Sigmoid colon (tissue), 7 donors: ENCODE results near the gene CASP9. TPM values are rescaled to one million over a fixed set of nuclear protein-coding genes. Genes with fewer than 3 reads are reported as not detected.

Source experiments
- DNase-seq: peaks from one replicate; pipeline ENCODE4 v3.0.0-alpha.2; 2019
- H3K27ac ChIP-seq, 4 donors: fragments of 200-600 bp; sonication (generic); one replicate each; pipeline ENCODE4 v1.5.1; 2016 to 2019; ENCODE audit warnings: mild to moderate bottlenecking in 1 of 4
- H3K27me3 ChIP-seq, 3 donors: fragments of 200-600 bp; sonication (generic); one replicate each; pipeline ENCODE4 v1.5.1; 2019; ENCODE audit warnings: mild to moderate bottlenecking in 1 of 3
- H3K36me3 ChIP-seq, 4 donors: fragments of 200-600 bp; sonication (generic); one replicate each; pipeline ENCODE4 v1.5.1; 2016 to 2019
- H3K4me1 ChIP-seq, 4 donors: fragments of 200-600 bp; sonication (generic); one replicate each; pipeline ENCODE4 v1.5.1; 2017 to 2019
- H3K4me3 ChIP-seq, 4 donors: fragments of 200-600 bp; sonication (generic); one replicate each; pipeline ENCODE4 v1.5.1; 2017 to 2019; ENCODE audit warnings: mild to moderate bottlenecking in 2 of 4, moderate library complexity in 1 of 4
- H3K9me3 ChIP-seq, 4 donors: fragments of 200-600 bp in 3 of 4; sonication (generic) in 3 of 4; one replicate each; pipeline versions ENCODE4 v1.5.1 to v1.6.1; 2013 to 2019
- CTCF ChIP-seq, 4 experiments: fragments of 450-650 bp in 3 of 4; fragments of 200-600 bp in 1 of 4; IDR thresholded peaks; one replicate each; pipeline ENCODE4 v1.5.1; 2016 to 2019; ENCODE audit warnings: antibody characterized with exemption in 4 of 4, mild to moderate bottlenecking in 3 of 4, moderate library complexity in 2 of 4
- EP300 ChIP-seq, 4 donors: sonication (generic); formaldehyde crosslinking; IDR thresholded peaks; one replicate each; pipeline ENCODE4 v1.6.1; 2017; ENCODE audit warnings: antibody characterized with exemption in 4 of 4
- POLR2A ChIP-seq, 2 donors: fragments of 450-650 bp; IDR thresholded peaks; one replicate each; pipeline ENCODE4 v1.6.1; 2016; ENCODE audit warnings: antibody characterized with exemption in 2 of 2, mild to moderate bottlenecking in 2 of 2, moderate library complexity in 2 of 2
- POLR2AphosphoS5 ChIP-seq, 4 donors: sonication (generic); formaldehyde crosslinking; IDR thresholded peaks; one replicate each; pipeline ENCODE4 v1.6.1; 2017; ENCODE audit warnings: antibody characterized with exemption in 4 of 4
- WGBS, 2 donors: extraction: QIAGEN DNeasy Blood & Tissue Kit; methylation state at CpG; one replicate each; pipeline ENCODE4 v1.1.7; 2013; 5-methylcytosine and 5-hydroxymethylcytosine counted together
- intact Hi-C: fragments of 100-400 bp; cut with DNase I; formaldehyde crosslinking; loops from one replicate; pipeline ENCODE4 v1.15.1; 2023
- polyA plus RNA-seq, 3 donors: library from polyadenylated mRNA; stranded (reverse); fragments of 200-250 nt; gene quantifications; one replicate each; pipeline ENCODE4 v1.2.3, GENCODE V29; 2013
- total RNA-seq, 4 donors: library from RNA; depleted of rRNA; stranded (reverse); fragments of >200 nt; gene quantifications; one replicate each; pipeline ENCODE4 v1.1.0, GENCODE V29; 2016
- donor health status: healthy with polysubstance abuse.
- donor health status: Bipolar disorder and iron deficiency.
- donor health status: healthy.

CASP9 gene
- total and polyA plus RNA-seq, 7 donors, result 6.2 to 18.2 (median 11.4) TPM

DNA sequence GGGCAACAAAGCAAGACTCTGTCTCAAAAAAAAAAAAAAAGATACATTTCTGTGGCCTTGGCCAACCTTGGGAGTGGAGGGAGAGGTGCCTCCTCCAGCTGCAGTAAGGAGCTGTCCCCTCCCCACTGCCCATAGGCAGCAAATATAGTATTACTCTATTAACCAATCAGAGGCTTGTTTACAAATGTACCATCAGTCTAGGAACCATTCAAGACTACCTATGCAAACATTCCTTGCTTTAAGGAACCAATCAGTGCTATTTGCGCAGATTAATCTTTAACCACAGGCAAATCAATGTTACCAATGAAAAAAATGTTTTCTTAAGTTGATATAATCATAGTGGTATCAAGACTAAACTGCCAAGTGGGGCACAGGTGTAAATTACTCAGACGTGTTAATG, 66.4 kb downstream of the CASP9 start:
- H3K9me3 ChIP-seq, result no peaks in the 10 kb centered on the region
- no peak for DNase-seq
- 45 to 76% methylated on average over 2 of the region's 2 CpGs for WGBS, 2 donors
- H3K27me3 ChIP-seq, result no peaks in the 10 kb centered on the region
- peaks cover 0 to 7% (median 0%) of the 10 kb centered on the region in 4 donors for H3K4me1 ChIP-seq
- intact Hi-C loops, result no loop called here
- no peak overlapping the region for H3K27ac ChIP-seq
- H3K4me3 ChIP-seq, result no peak overlapping the region
- H3K36me3 ChIP-seq, result no peaks in the 10 kb centered on the region
- TF ChIP-seq CTCF (IDR thresholded peaks at IDR 0.05) (no peak), POLR2A (IDR thresholded peaks at IDR 0.05) (no peak), EP300 (IDR thresholded peaks at IDR 0.05) (no peak), POLR2AphosphoS5 (IDR thresholded peaks at IDR 0.05) (no peak)

DNA sequence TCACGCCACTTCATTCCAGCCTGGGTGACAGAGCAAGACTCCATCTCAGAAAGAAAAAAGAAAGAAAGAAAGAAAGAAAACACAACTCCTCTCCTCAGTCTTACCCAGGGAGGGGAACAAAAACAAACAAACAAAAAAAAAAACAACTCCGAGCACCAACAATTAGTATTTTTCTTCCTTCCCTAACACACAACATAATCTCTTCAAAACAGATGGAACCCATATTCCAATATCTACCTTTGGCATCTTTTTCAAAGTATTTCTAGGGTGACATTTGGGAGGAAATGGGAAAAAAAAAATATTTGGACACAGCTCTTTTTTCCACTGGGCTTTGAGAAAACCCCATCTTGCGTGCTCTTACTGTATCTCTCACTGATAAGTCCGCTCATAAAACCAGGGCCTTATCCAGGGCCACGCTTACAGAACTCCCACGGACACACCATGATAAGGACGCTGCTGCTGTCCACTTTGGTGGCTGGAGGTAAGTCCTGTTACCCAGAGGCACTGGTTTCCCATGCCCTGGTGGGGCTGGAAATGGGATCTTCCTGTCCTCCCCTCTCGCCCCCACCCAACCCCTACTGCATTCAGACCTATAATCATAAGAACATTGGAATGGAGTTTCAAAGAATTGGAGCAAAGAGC, 67.6 kb downstream of the CASP9 start, which contains the start of gene CELA2A:
Gene CELA2A (plus strand): TSS at position 420 of the 642 bp plus-strand sequence. CDS start 22 bp downstream, at position 442.
- Histone ChIP-seq H3K4me3 (no peak within 1 kb of the TSS), H3K4me1 (peaks cover 0 to 7% (median 0%) of the 10 kb centered on the region in 4 donors), H3K36me3 (no peaks in the 10 kb centered on the region), H3K27ac (no peak within 1 kb of the TSS), H3K9me3 (no peaks in the 10 kb centered on the region), H3K27me3 (no peaks in the 10 kb centered on the region)
- intact Hi-C loops, result no loop called here
- 87 to 95% methylated on average over 8 of the region's 8 CpGs for WGBS, 2 donors
- DNase-seq, result no peak
- TF ChIP-seq POLR2AphosphoS5 (IDR thresholded peaks at IDR 0.05), result no peak
- TF ChIP-seq CTCF (IDR thresholded peaks at IDR 0.05), result no peak
- no peak for TF ChIP-seq POLR2A (IDR thresholded peaks at IDR 0.05)
- no peak for TF ChIP-seq EP300 (IDR thresholded peaks at IDR 0.05)

DNA sequence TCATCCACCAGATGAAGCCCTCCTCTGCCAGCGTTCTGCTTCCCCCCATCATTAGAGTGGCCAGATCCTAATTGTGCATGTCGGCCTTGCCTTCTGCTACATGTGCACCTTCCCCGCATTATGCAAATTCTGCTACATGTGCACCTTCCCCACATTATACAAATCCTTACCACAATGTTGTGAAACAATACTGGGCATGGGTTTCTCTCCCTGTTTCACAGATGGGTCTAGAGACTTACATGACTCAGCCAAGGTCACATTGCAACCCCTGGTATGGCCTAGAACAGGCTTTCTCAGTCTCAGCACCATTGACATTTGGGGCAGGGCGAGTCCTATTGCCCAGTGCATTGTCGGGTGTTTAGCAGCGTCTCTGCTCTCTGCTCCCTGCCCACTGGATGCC, 68.5 kb downstream of the CASP9 start:
- no peaks in the 10 kb centered on the region for H3K36me3 ChIP-seq
- no peak overlapping the region for H3K4me3 ChIP-seq
- H3K27me3 ChIP-seq, result no peaks in the 10 kb centered on the region
- DNase-seq, result no peak
- WGBS, 2 donors, result 79 to 89% methylated on average over 6 of the region's 6 CpGs
- H3K27ac ChIP-seq, result no peak overlapping the region
- peaks cover 0 to 7% (median 0%) of the 10 kb centered on the region in 4 donors for H3K4me1 ChIP-seq
- TF ChIP-seq POLR2AphosphoS5 (IDR thresholded peaks at IDR 0.05) (no peak), POLR2A (IDR thresholded peaks at IDR 0.05) (no peak), CTCF (IDR thresholded peaks at IDR 0.05) (no peak), EP300 (IDR thresholded peaks at IDR 0.05) (no peak)
- intact Hi-C loops, result no loop called here
- H3K9me3 ChIP-seq, result no peaks in the 10 kb centered on the region

- Histone ChIP-seq H3K36me3 (no peaks in the 10 kb centered on the region), H3K4me3 (no peak overlapping the region), H3K27ac (peak overlapping the region in 1 of 4 donors; percentile 43), H3K4me1 (peaks cover 0 to 7% (median 0%) of the 10 kb centered on the region in 4 donors), H3K27me3 (no peaks in the 10 kb centered on the region), H3K9me3 (no peaks in the 10 kb centered on the region)
- no peak for DNase-seq
- TF ChIP-seq POLR2AphosphoS5 (IDR thresholded peaks at IDR 0.05) (no peak), EP300 (IDR thresholded peaks at IDR 0.05) (no peak), CTCF (IDR thresholded peaks at IDR 0.05) (no peak), POLR2A (IDR thresholded peaks at IDR 0.05) (no peak)
- intact Hi-C loops, result no loop called here
- 37 to 72% methylated on average over 3 of the region's 3 CpGs for WGBS, 2 donors
Observed at GRCh38 chr1:15454256-15454655, 69.8 kb downstream of the CASP9 start.
